Measurements from ENCODE around the gene OCRL.

- no peak for TF ChIP-seq POLR2AphosphoS5 (IDR thresholded peaks at IDR 0.05; ENCODE audit: low read depth, low read length)
- no peak for TF ChIP-seq TAF1 (IDR thresholded peaks at IDR 0.05; ENCODE audit: low read depth, low read length)
- no peak for TF ChIP-seq POLR2A (IDR thresholded peaks at IDR 0.05; ENCODE audit: low read depth, low read length)
- TF ChIP-seq SPI1 (IDR thresholded peaks at IDR 0.05; ENCODE audit: low read depth, low read length): no peak
- no peak for TF ChIP-seq PAX5 (IDR thresholded peaks at IDR 0.05; ENCODE audit: insufficient read depth, low read length, severe bottlenecking)
- no peak for TF ChIP-seq POU2F2 (IDR thresholded peaks at IDR 0.05; ENCODE audit: low read depth, low read length)
Measured at GRCh38 chrX:129559783-129560182, 19.7 kb downstream of the OCRL start.

Data from GM12891 (cell line).